H1 (cell line): ENCODE measurements around the gene ADAM22. TPM values are rescaled to one million over a fixed set of nuclear protein-coding genes. Genes with fewer than 3 reads are reported as not detected.

Experiments used
- CBX5 ChIP-seq: fragments of 300-800, 300-1000 bp; sonication (generic); IDR thresholded peaks from 2 replicates; pipeline ENCODE4 v1.7.1; 2016; ENCODE audit warnings: antibody characterized with exemption, low read length, low read depth
- CHD1 ChIP-seq: IDR thresholded peaks from 2 replicates; pipeline ENCODE4 v1.6.1; 2012; ENCODE audit warnings: low read depth, low read length, improper control_type of control experiment
- GABPA ChIP-seq: IDR thresholded peaks from 2 replicates; pipeline ENCODE4 v1.6.1; 2011; ENCODE audit warnings: mild to moderate bottlenecking, low read length, moderate library complexity, borderline replicate concordance; ENCODE audit not compliant: insufficient read depth
- KDM4A ChIP-seq: IDR thresholded peaks from one replicate; pipeline ENCODE4 v1.7.1; 2012; ENCODE audit warnings: low read depth, mild to moderate bottlenecking, moderate library complexity, low read length, inconsistent platforms; ENCODE audit not compliant: severe bottlenecking
- POLR2A ChIP-seq, 2 experiments: IDR thresholded peaks; 1 replicate in 1 of 2; 2 replicates in 1 of 2; pipeline ENCODE4 v1.6.1; 2011; ENCODE audit warnings: low read depth in 2 of 2, low read length in 2 of 2, mild to moderate bottlenecking in 2 of 2; ENCODE audit errors: control extremely low read depth in 1 of 2
- POU5F1 ChIP-seq: IDR thresholded peaks from 2 replicates; pipeline ENCODE4 v1.6.1; 2011; ENCODE audit warnings: low read depth, mild to moderate bottlenecking, low read length, moderate library complexity
- polyA plus RNA-seq, 7 experiments: library from polyadenylated mRNA; depleted of rRNA in 3 of 7; stranded (reverse) in 5 of 7; unstranded in 2 of 7; fragments of >200 nt in 5 of 7; fragments of 200-250 nt in 2 of 7; gene quantifications; 1 replicate in 5 of 7; 2 replicates in 1 of 7; 4 replicates in 1 of 7; pipeline versions ENCODE4 v1.2.1 to v1.2.3, GENCODE V29; 2011 to 2013; ENCODE audit warnings: missing spikeins in 2 of 7, mixed read lengths in 2 of 7
- total RNA-seq: library from RNA; stranded (reverse); fragmentation: NEBNext Ultra II Directional; extraction: Animal tissue kit (Norgen Biotek cat#: 25700); gene quantifications from 2 replicates; pipeline ENCODE4 v1.2.1, GENCODE V29; 2021

The ADAM22 gene
- total and polyA plus RNA-seq, 2 of the 8 experiments (the other 6 are each of a cell fraction or from before 2014, with no cell fraction given): 4.6 to 21.4 TPM

DNA sequence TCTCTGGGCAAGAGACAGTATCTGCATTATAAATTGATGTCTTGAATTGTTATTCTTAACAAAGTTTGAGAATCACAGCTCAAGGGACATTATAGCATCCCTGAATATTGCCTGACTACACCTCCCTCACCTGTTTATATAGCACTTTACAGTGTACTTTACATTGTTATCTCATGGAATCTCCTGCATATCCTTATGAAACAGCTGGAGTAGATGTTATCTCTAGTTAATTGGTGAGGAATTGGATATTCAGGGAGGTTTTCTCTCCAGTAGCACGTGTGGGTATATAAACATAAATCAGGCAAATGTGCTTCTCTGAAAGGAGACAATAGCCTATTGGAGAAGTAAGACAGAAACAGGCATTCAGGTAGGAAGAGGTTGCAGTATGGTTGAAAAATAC lies 168.6 kb downstream of the ADAM22 start (continued):
- TF ChIP-seq GABPA (no peak), CHD1 (no peak), KDM4A (no peak), POU5F1 (no peak), CBX5 (no peak), POLR2A (IDR thresholded peaks at IDR 0.05; ENCODE audit: control extremely low read depth in 1 of 2, low read depth in 2 of 2, low read length in 2 of 2) (no peak)
